ENCODE measurements around the gene CST3. TPM values are rescaled to one million over a fixed set of nuclear protein-coding genes. Genes with fewer than 3 reads are reported as not detected.

CST3 gene
- total and polyA plus RNA-seq, 10 of the 15 experiments (the other 5 are each of a cell fraction or from before 2014, with no cell fraction given) = 11.8 to 127 (median 57.8) TPM

DNA sequence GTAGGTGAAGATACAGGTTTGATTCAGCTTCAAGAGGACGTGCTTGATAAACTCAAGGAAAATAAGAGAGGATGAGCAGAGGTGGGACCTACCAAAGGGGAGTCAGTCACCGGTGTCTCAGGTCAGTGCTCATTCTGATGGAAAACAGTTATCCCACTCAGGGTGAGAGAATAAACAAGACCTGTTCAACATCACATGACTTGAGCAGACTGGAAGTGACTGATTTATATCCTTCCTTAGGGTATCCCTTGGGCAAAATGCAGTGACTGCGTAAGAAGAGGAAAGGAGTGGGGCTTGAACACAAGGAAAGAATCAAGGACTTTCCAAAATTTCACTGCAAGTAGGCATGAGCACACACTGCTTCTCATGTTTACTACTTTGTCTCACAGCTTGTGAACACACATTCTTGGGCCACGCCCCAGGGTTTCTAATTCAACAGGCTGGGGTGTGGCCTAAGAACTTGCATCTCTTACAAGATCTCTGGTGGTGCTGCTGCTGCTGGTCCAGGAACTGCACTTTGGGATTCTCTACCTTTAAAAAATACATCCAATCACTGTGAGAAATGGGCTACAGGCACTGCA, 11.6 kb downstream of the CST3 start (continued):
- TF ChIP-seq, protein P1, sequence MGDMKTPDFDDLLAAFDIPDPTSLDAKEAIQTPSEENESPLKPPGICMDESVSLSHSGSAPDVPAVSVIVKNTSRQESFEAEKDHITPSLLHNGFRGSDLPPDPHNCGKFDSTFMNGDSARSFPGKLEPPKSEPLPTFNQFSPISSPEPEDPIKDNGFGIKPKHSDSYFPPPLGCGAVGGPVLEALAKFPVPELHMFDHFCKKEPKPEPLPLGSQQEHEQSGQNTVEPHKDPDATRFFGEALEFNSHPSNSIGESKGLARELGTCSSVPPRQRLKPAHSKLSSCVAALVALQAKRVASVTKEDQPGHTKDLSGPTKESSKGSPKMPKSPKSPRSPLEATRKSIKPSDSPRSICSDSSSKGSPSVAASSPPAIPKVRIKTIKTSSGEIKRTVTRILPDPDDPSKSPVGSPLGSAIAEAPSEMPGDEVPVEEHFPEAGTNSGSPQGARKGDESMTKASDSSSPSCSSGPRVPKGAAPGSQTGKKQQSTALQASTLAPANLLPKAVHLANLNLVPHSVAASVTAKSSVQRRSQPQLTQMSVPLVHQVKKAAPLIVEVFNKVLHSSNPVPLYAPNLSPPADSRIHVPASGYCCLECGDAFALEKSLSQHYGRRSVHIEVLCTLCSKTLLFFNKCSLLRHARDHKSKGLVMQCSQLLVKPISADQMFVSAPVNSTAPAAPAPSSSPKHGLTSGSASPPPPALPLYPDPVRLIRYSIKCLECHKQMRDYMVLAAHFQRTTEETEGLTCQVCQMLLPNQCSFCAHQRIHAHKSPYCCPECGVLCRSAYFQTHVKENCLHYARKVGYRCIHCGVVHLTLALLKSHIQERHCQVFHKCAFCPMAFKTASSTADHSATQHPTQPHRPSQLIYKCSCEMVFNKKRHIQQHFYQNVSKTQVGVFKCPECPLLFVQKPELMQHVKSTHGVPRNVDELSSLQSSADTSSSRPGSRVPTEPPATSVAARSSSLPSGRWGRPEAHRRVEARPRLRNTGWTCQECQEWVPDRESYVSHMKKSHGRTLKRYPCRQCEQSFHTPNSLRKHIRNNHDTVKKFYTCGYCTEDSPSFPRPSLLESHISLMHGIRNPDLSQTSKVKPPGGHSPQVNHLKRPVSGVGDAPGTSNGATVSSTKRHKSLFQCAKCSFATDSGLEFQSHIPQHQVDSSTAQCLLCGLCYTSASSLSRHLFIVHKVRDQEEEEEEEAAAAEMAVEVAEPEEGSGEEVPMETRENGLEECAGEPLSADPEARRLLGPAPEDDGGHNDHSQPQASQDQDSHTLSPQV (IDR thresholded peaks at IDR 0.05) = no peak
- TF ChIP-seq BCL11A (IDR thresholded peaks at IDR 0.05; ENCODE audit: low read depth, low read length) = no peak

DNA sequence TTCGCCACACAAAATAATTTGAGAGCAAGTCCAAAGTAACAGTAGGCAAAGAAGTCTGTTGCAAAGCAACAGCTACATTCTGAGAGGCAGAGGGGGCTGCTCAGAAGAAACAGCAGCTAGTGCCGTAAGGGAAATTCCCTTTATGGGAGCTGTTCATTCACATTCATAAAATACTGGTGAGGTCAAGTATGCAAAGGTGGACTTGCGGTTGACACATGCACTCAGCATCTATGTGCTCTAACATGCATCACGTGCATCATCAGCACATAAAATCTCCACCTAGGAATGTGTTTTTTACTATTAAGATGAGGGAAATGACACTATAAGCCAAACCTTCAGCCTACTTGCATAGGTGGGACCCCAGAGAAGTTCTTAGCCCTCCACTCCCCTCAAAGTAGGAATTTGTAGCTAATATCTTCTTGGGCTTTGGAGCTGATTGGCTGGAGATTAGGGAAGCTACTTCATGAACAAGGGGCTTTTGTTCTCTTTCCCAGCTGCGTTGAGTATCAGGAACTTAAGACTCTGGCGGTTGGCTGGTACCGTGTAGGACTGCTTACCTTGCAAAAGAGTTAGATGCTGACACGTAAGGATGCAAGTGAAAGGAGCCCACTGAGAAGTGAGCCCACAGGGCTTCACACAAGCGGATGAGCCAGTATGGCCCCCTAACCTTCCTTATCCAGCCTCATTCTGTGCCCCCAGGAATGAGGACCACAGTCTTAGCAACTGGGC, 12.4 kb downstream of the CST3 start:
- intact Hi-C loops (cut with micrococcal nuclease; ENCODE audit: unreplicated experiment) = loop anchor here (5.0 kb wide), 1 partner anchor 263 kb away; the partner anchor contains the start of gene GZF1
- peak; percentile 72 for FAIRE-seq
- Histone ChIP-seq H3K79me2 (ENCODE audit: control insufficient read depth, insufficient read depth, low read length) (no peaks in the 10 kb centered on the region), H3K27ac (ENCODE audit: control insufficient read depth, insufficient read depth) (no peak overlapping the region), H3K4me2 (ENCODE audit: control insufficient read depth, insufficient read depth) (peak overlapping the region; percentile 32; the same call in 1 of the 2 replicates), H4K20me1 (ENCODE audit: control insufficient read depth, insufficient read depth) (no peaks in the 10 kb centered on the region; the same call in 1 of the 2 replicates), H3K36me3 (ENCODE audit: control insufficient read depth in 2 of 2, insufficient read depth in 2 of 2, low read length in 1 of 2) (no peaks in the 10 kb centered on the region), H3K9me3 (replicated peaks; ENCODE audit: control insufficient read depth, insufficient read depth, low read length) (no peaks in the 10 kb centered on the region), H3K27me3 (replicated peaks in 1 of 2; ENCODE audit: control insufficient read depth in 2 of 2, insufficient read depth in 2 of 2, low read length in 1 of 2) (no peaks in the 10 kb centered on the region), H3K9ac (ENCODE audit: control insufficient read depth, insufficient read depth, low read length) (no peak overlapping the region), H3K4me1 (ENCODE audit: control insufficient read depth, insufficient read depth, low read length) (peaks cover 22% of the 10 kb centered on the region), H2AFZ (ENCODE audit: control insufficient read depth, low read depth, low read length) (no peak overlapping the region), H3K4me3 (no peak overlapping the region)
- in situ Hi-C loops (cut with MboI) = no loop called here
- RAD21 ChIA-PET (ENCODE audit: unreplicated experiment) = no interaction called here
- ATAC-seq = peak; percentile 77
- CTCF ChIA-PET = interaction anchor here (0.8 to 1.3 kb wide), 2 partner anchors 18 to 46 kb away, joined by 3 read pairs; no protein-coding TSS in a partner anchor
- SMC1A ChIA-PET (ENCODE audit: uncharacterized antibody, unreplicated experiment) = interaction anchor here (0.9 to 1.3 kb wide), 3 partner anchors 9 to 43 kb away, joined by 3 read pairs; no protein-coding TSS in a partner anchor
- POLR2A ChIA-PET = no interaction called here
- BruUV-seq (replicated peaks) = no TSS peak
- TF ChIP-seq POU2F2 (IDR thresholded peaks at IDR 0.05; ENCODE audit: borderline replicate concordance, low read depth, low read length) (peak; percentile 83; the same call in 2 of the 3 replicates), KLF5 (IDR thresholded peaks at IDR 0.05; ENCODE audit: partially characterized antibody) (no peak), MYB (IDR thresholded peaks at IDR 0.05; ENCODE audit: borderline replicate concordance, low read depth, low read length) (no peak), BHLHE40 (IDR thresholded peaks at IDR 0.05; ENCODE audit: borderline replicate concordance in 1 of 2, low read depth in 2 of 2, low read length in 1 of 2) (peak; percentile 84 to 88), RAD51 (IDR thresholded peaks at IDR 0.05) (peak; percentile 24; the same call in 1 of the 2 replicates), RUNX3 (IDR thresholded peaks at IDR 0.05; ENCODE audit: low read length) (0 out of 2 replicates have a peak, but pooled peaks have one; percentile 22), NR2F1 (conservative IDR thresholded peaks at IDR 0.05) (peak; percentile 63; the same call in 1 of the 2 replicates)
- TF ChIP-seq, protein P2, sequence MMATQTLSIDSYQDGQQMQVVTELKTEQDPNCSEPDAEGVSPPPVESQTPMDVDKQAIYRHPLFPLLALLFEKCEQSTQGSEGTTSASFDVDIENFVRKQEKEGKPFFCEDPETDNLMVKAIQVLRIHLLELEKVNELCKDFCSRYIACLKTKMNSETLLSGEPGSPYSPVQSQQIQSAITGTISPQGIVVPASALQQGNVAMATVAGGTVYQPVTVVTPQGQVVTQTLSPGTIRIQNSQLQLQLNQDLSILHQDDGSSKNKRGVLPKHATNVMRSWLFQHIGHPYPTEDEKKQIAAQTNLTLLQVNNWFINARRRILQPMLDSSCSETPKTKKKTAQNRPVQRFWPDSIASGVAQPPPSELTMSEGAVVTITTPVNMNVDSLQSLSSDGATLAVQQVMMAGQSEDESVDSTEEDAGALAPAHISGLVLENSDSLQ (IDR thresholded peaks at IDR 0.05) = no peak
- TF ChIP-seq, protein P3, sequence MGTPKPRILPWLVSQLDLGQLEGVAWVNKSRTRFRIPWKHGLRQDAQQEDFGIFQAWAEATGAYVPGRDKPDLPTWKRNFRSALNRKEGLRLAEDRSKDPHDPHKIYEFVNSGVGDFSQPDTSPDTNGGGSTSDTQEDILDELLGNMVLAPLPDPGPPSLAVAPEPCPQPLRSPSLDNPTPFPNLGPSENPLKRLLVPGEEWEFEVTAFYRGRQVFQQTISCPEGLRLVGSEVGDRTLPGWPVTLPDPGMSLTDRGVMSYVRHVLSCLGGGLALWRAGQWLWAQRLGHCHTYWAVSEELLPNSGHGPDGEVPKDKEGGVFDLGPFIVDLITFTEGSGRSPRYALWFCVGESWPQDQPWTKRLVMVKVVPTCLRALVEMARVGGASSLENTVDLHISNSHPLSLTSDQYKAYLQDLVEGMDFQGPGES (IDR thresholded peaks at IDR 0.05) = no peak
- no peak for DNase-seq (ENCODE audit: low read depth, low spot score)
- WGBS (ENCODE audit: insufficient coverage, insufficient replicate concordance, low lambda C conversion rate, missing lambda C conversion rate) = 53% methylated on average over 9 of the region's 9 CpGs

All from GM12878 (cell line).